Endothelial cell of umbilical vein (primary cell): ENCODE data around the gene MAPK6. TPM values are rescaled to one million over a fixed set of nuclear protein-coding genes. Genes with fewer than 3 reads are reported as not detected.

Experiments used
- BruUV-seq: library from RNA; stranded (reverse); fragments of 400-500 nt; replicated peaks from 2 replicates; lab custom pipeline; 2021; lab: Mats Ljungman, UMichigan
- CTCF ChIA-PET: fragments of 300-600, 350-600 bp; sonication (Branson Sonifier 250); formaldehyde crosslinking; loops from one replicate; lab custom pipeline; 2021; ENCODE audit warnings: antibody characterized with exemption, inconsistent platforms; lab: Charles Lee
- POLR2A ChIA-PET: fragments of 300-600, 350-600 bp; sonication (Branson Sonifier 250); formaldehyde crosslinking; loops from one replicate; lab custom pipeline; 2021; ENCODE audit warnings: antibody characterized with exemption, inconsistent platforms; lab: Charles Lee
- DNase-seq: peaks from one replicate; pipeline ENCODE4 v3.0.0-alpha.2; 2011; ENCODE audit warnings: low read depth, low spot score
- FAIRE-seq: peaks from 2 replicates; lab custom pipeline; 2011; peaks lifted over from hg19 to GRCh38; lab: Jason Lieb, UNC
- H2AFZ ChIP-seq: 2 replicates; pipeline ENCODE4 v1.6.0; 2012; ENCODE audit warnings: low read depth, low read length, control low read depth, inconsistent platforms
- H3K27ac ChIP-seq: 2 replicates; pipeline ENCODE4 v1.5.1; 2011; ENCODE audit warnings: low read depth, mild to moderate bottlenecking, control low read depth, low read length, moderate library complexity; ENCODE audit not compliant: insufficient read depth
- H3K27me3 ChIP-seq, 2 experiments: 2 replicates each; pipeline versions ENCODE4 v1.6.0 to v1.6.1; 2011; ENCODE audit warnings: low read length in 2 of 2, mixed read lengths in 1 of 2; ENCODE audit not compliant: control insufficient read depth in 2 of 2, insufficient read depth in 2 of 2
- H3K36me3 ChIP-seq, 2 experiments: 2 replicates in 1 of 2; 3 replicates in 1 of 2; pipeline ENCODE4 v1.5.1; 2011; ENCODE audit warnings: low read length in 2 of 2, mild to moderate bottlenecking in 1 of 2, moderate library complexity in 1 of 2; ENCODE audit not compliant: control insufficient read depth in 2 of 2, insufficient read depth in 2 of 2; ENCODE audit errors: extremely low read depth in 1 of 2
- H3K4me1 ChIP-seq: 3 replicates; pipeline ENCODE4 v1.5.1; 2011; ENCODE audit warnings: mild to moderate bottlenecking, low read length; ENCODE audit not compliant: control insufficient read depth, insufficient read depth; ENCODE audit errors: extremely low read depth
- H3K4me2 ChIP-seq: 2 replicates; pipeline ENCODE4 v1.6.1; 2011; ENCODE audit warnings: low read length, control low read depth, mixed read lengths; ENCODE audit not compliant: insufficient read depth
- H3K4me3 ChIP-seq, 3 experiments: fragments of 200-600 bp in 1 of 3; sonication (generic), shearing (Covaris generic) in 1 of 3; replicated peaks in 1 of 3; 2 replicates each; pipeline ENCODE4 v1.5.1; 2011 to 2016; ENCODE audit warnings: control low read depth in 3 of 3, low read length in 3 of 3, mild to moderate bottlenecking in 2 of 3, inconsistent platforms in 1 of 3, low read depth in 1 of 3, moderate library complexity in 1 of 3; ENCODE audit not compliant: insufficient read depth in 1 of 3
- H3K79me2 ChIP-seq: 2 replicates; pipeline ENCODE4 v1.6.0; 2012; ENCODE audit warnings: low read length, inconsistent platforms; ENCODE audit not compliant: control insufficient read depth, insufficient read depth
- H3K9ac ChIP-seq: replicated peaks from 2 replicates; pipeline ENCODE3; 2011; ENCODE audit warnings: low read length, control low read depth; ENCODE audit not compliant: insufficient read depth; ENCODE audit errors: extremely low read depth
- H3K9me1 ChIP-seq: replicated peaks from 3 replicates; pipeline ENCODE4 v1.6.0; 2011; ENCODE audit warnings: mild to moderate bottlenecking, low read length; ENCODE audit not compliant: control insufficient read depth, insufficient read depth; ENCODE audit errors: extremely low read depth
- H3K9me3 ChIP-seq: replicated peaks from 2 replicates; pipeline ENCODE4 v1.5.1; 2012; ENCODE audit warnings: low read length, inconsistent platforms; ENCODE audit not compliant: control insufficient read depth, insufficient read depth
- H4K20me1 ChIP-seq: replicated peaks from 2 replicates; pipeline ENCODE3; 2011; ENCODE audit warnings: mild to moderate bottlenecking, low read length; ENCODE audit not compliant: control insufficient read depth, insufficient read depth; ENCODE audit errors: extremely low read depth
- EZH2 ChIP-seq: IDR thresholded peaks from 2 replicates; pipeline ENCODE4 v1.6.1; 2012; ENCODE audit warnings: borderline replicate concordance, low read depth, mild to moderate bottlenecking, moderate library complexity, low read length, inconsistent platforms; ENCODE audit not compliant: severe bottlenecking
- FOS ChIP-seq: IDR thresholded peaks from 2 replicates; pipeline ENCODE4 v1.6.1; 2011; ENCODE audit warnings: mild to moderate bottlenecking, low read length, moderate library complexity, borderline replicate concordance; ENCODE audit not compliant: insufficient read depth
- GATA2 ChIP-seq: IDR thresholded peaks from 2 replicates; pipeline ENCODE4 v1.7.0; 2011; ENCODE audit warnings: low read depth, mild to moderate bottlenecking, moderate library complexity, mixed read lengths, low read length; ENCODE audit not compliant: insufficient read length, insufficient read depth
- JUN ChIP-seq: IDR thresholded peaks from 2 replicates; pipeline ENCODE4 v1.6.1; 2011; ENCODE audit warnings: borderline replicate concordance, low read depth; ENCODE audit not compliant: insufficient read length, insufficient read depth
- MYC ChIP-seq: IDR thresholded peaks from one replicate; pipeline ENCODE4 v1.6.1; 2011; ENCODE audit warnings: mild to moderate bottlenecking, low read depth, low read length
- POLR2A ChIP-seq: IDR thresholded peaks from 2 replicates; pipeline ENCODE4 v1.6.1; 2012; ENCODE audit warnings: low read depth, mild to moderate bottlenecking, control low read depth, low read length
- POLR2AphosphoS5 ChIP-seq: IDR thresholded peaks from 2 replicates; pipeline ENCODE4 v1.6.1; 2012; ENCODE audit warnings: low read depth, mild to moderate bottlenecking, control low read depth, low read length, moderate library complexity; ENCODE audit not compliant: insufficient read depth
- dilution Hi-C: fragments of 300-500 bp; cut with MboI; formaldehyde crosslinking; loops from one replicate; pipeline ENCODE4 v1.15.0; 2019; ENCODE audit warnings: low sequenced_read_pairs; ENCODE audit not compliant: extremely low pct_ligation_motif_present
- intact Hi-C: fragments of 100-400 bp; cut with micrococcal nuclease; formaldehyde crosslinking; loops from one replicate; pipeline ENCODE4 v1.10.0; 2022
- polyA plus RNA-seq, 4 experiments: library from polyadenylated mRNA; depleted of rRNA in 3 of 4; stranded (reverse) in 3 of 4; unstranded in 1 of 4; fragments of >200 nt; gene quantifications; 2 replicates each; pipeline versions ENCODE4 v1.2.1 to v1.2.3, GENCODE V29; 2011 to 2012; ENCODE audit warnings: missing spikeins in 1 of 4
- total RNA-seq: library from RNA; stranded (reverse); gene quantifications from 2 replicates; pipeline ENCODE4 v1.2.3, GENCODE V29; 2021
- TF ChIP-seq, protein P1 (sequence below), 2 donors: IDR thresholded peaks; 1 replicate in 1 of 2; 2 replicates in 1 of 2; pipeline ENCODE4 v1.5.1; 2011; ENCODE audit warnings: low read length in 2 of 2, mild to moderate bottlenecking in 2 of 2, moderate library complexity in 2 of 2, control low read depth in 1 of 2, inconsistent platforms in 1 of 2, low read depth in 1 of 2; ENCODE audit not compliant: insufficient read depth in 1 of 2; ENCODE audit errors: extremely low read depth in 1 of 2
- TF ChIP-seq, protein P2 (sequence below): IDR thresholded peaks from 2 replicates; pipeline ENCODE4 v1.6.1; 2011; ENCODE audit not compliant: insufficient read depth, insufficient read length

MAPK6 gene
- total and polyA plus RNA-seq, 2 donors (not counting 3 experiments of a cell fraction or from before 2014, with no cell fraction given): 10.9 to 37.4 TPM

DNA sequence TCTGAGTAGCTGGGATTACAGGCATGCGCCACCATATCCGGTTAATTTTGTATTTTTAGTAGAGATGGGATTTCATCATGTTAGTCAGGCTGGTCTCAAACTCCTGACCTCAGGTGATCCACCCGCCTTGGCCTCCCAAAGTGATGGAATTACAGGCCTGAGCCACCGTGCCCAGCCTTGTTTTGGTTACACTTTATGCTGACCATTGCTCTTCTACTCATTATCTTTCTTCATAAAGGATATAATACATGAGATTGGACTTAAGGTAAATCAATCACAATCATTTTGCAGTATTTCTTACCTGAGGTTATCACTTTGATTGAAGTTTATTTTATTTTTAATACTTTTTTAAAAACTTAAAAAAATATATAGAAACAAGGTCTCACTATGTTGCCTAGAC is 45.2 kb upstream of the MAPK6 start:
- FAIRE-seq: peak; percentile 8
- Histone ChIP-seq H3K4me2 (no peak overlapping the region), H3K9me1 (no peaks in the 10 kb centered on the region), H3K9ac (no peak overlapping the region), H3K4me1 (peaks cover 12% of the 10 kb centered on the region), H3K4me3 (no peak overlapping the region), H3K27me3 (no peaks in the 10 kb centered on the region), H3K27ac (no peak overlapping the region), H4K20me1 (no peaks in the 10 kb centered on the region), H3K79me2 (peaks cover 27% of the 10 kb centered on the region), H3K9me3 (no peaks in the 10 kb centered on the region), H2AFZ (no peak overlapping the region), H3K36me3 (no peaks in the 10 kb centered on the region)
- intact Hi-C loops (no loop called here), dilution Hi-C loops (no loop called here)
- ChIA-PET POLR2A (no interaction called here), CTCF (interaction anchor here (0.6 kb wide), 2 partner anchors 253 to 257 kb away, joined by 4 to 5 read pairs; no protein-coding TSS in a partner anchor)
- no TSS peak for BruUV-seq
- TF ChIP-seq GATA2 (no peak), POLR2A (no peak), POLR2AphosphoS5 (no peak), MYC (no peak), JUN (no peak), EZH2 (no peak), FOS (no peak)
- TF ChIP-seq, protein P1, sequence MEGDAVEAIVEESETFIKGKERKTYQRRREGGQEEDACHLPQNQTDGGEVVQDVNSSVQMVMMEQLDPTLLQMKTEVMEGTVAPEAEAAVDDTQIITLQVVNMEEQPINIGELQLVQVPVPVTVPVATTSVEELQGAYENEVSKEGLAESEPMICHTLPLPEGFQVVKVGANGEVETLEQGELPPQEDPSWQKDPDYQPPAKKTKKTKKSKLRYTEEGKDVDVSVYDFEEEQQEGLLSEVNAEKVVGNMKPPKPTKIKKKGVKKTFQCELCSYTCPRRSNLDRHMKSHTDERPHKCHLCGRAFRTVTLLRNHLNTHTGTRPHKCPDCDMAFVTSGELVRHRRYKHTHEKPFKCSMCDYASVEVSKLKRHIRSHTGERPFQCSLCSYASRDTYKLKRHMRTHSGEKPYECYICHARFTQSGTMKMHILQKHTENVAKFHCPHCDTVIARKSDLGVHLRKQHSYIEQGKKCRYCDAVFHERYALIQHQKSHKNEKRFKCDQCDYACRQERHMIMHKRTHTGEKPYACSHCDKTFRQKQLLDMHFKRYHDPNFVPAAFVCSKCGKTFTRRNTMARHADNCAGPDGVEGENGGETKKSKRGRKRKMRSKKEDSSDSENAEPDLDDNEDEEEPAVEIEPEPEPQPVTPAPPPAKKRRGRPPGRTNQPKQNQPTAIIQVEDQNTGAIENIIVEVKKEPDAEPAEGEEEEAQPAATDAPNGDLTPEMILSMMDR (IDR thresholded peaks at IDR 0.05; ENCODE audit: extremely low read depth in 1 of 2, insufficient read depth in 1 of 2, low read depth in 1 of 2, low read length in 2 of 2): no peak
- TF ChIP-seq, protein P2, sequence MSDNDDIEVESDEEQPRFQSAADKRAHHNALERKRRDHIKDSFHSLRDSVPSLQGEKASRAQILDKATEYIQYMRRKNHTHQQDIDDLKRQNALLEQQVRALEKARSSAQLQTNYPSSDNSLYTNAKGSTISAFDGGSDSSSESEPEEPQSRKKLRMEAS: no peak
- no peak for DNase-seq
